Measurements from ENCODE around the gene ZNF804A.

Gene ZNF804A

GRCh38 chr2:184610891-184611290 is 12.6 kb downstream of the ZNF804A start:
- no peak for DNase-seq (ENCODE audit: low spot score)

DNA sequence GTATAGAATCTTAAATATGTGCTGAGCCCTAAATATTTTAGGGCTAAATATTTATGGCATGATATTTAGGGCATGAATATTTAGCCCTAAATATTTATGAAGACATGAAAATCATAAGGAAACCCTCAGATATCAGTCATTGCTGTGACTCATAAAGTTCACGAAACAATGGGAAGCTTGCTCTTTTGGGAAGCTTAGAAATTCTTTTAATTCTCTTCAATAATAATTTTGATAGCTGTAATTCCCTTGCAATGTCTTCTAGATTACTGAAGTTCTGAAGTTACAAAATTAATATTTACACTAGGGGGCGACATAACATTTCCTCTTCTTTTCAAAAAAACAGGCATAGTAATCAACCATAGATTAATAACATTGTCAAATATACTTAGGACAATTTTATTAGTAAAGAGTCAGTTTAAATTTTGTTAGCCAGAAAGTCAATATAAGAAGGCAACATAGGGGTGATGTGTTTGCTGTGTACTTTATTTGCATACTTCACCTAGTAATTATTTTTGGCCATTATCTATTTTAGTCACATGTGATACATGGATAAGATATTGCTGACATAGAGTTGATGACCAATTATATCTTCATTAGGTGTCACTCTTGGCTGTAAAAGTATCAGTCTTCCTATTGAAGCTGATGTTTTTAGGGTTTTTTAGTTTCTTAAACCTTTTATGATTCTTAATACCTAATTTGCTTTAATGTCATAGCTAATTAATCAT is 13.2 kb downstream of the ZNF804A start:
- DNase-seq (ENCODE audit: low spot score): no peak

DNA sequence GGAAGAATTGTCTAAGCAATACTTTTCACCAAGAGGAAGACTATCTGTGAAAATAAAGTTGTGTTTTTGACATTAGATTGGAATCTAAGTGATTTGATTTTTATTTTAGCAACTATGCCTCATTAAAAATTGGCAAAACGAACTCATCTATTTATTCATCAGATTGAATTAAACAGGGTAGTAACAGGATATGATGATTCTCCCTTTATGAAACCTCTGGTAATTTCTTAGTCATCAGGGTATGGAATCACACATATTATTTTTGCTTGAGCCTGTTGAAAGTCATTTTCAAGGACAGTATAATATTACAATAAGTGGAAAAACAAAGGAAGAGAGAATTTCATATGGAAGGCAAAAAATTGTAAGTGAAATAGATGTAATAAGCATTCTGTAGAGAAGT is 22.0 kb downstream of the ZNF804A start:
- DNase-seq (ENCODE audit: low spot score): no peak

DNA sequence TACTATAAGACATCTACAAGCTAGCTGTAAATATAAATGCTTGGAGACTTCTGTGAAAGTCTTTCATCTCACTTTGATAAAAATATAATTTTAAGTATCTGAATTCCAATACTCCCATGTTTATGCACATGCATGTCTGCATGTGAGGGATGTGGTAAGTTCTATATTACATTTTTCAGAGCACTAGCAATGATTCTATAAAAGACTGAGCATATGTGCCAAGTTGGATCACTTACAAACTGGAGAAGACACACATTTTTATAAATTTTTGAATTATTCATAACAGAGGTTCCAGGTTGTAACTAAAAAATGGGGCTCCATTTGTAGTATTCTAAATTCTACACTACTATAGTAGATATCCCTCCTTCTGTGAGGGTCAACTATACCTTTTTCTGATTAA is 26.0 kb downstream of the ZNF804A start:
- no peak for DNase-seq (ENCODE audit: low spot score)

- no peak for DNase-seq (ENCODE audit: low spot score)
These were observed 29.7 kb downstream of the ZNF804A start for GRCh38 chr2:184628051-184628450.

DNA sequence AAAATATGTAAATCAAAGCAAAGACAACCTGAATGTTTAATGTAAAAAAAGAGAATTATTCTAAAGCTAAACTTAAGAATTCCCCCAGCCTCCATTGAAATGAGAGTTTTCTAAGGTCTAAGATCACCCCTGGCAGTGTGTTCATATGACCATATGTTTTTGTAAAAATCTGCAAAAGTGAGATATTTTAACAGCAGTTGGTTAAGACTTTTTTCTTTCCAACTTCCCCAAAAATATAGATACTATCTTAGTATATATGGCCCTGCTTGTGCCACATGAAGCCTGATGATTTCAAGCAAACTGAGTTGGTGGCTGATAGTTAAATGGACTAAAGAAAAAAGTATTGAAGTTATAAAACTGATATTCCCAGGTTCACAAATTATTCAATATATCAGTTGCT is 35.4 kb downstream of the ZNF804A start:
- no peak for DNase-seq (ENCODE audit: low spot score)

GRCh38 chr2:184637781-184638180 is 39.5 kb downstream of the ZNF804A start:
- no peak for DNase-seq (ENCODE audit: low spot score)

GRCh38 chr2:184644685-184645084 is 46.4 kb downstream of the ZNF804A start:
- no peak for DNase-seq (ENCODE audit: low spot score)

GRCh38 chr2:184646177-184646576 is 47.8 kb downstream of the ZNF804A start:
- DNase-seq (ENCODE audit: low spot score): no peak

- DNase-seq (ENCODE audit: low spot score): no peak
These were observed 48.3 kb downstream of the ZNF804A start for GRCh38 chr2:184646593-184646992.

DNA sequence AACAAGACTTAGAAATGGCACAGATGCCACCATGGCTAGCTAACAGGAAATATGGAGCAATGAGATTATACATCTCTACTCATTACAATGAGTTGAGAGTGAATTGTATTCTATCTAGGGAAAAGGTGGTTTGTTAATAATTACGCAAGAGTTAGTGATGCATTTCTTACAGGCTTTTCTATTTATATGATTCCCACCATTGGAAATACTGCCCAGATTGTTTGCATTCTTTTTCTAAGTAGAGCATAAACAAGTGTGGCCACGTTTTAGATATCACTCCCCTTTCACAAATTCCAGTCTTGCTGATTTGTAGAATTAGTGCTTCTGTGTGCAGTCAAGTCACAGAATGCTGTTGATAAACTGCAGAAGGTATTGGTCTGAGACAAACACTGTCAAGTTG is 56.6 kb downstream of the ZNF804A start:
- DNase-seq (ENCODE audit: low spot score): no peak

DNA sequence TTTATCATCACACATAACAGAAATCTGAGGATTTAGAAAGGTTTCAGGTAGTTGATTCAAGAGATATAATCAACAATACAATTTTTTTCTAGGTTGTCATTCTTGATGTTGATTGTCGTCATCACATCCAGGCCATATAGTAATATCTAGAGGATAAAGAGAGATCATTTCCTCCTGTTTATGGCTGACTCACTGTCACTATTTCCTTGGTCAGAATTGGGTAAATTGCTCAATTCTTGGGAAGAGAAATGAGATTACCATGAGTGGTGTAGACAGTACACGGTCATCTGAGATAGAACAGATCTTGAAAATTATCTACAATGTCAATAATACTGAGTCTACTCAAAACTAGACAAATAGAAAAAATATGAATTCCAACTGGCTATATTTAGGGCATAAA is 78.8 kb downstream of the ZNF804A start:
- no peak for DNase-seq (ENCODE audit: low spot score)

DNA sequence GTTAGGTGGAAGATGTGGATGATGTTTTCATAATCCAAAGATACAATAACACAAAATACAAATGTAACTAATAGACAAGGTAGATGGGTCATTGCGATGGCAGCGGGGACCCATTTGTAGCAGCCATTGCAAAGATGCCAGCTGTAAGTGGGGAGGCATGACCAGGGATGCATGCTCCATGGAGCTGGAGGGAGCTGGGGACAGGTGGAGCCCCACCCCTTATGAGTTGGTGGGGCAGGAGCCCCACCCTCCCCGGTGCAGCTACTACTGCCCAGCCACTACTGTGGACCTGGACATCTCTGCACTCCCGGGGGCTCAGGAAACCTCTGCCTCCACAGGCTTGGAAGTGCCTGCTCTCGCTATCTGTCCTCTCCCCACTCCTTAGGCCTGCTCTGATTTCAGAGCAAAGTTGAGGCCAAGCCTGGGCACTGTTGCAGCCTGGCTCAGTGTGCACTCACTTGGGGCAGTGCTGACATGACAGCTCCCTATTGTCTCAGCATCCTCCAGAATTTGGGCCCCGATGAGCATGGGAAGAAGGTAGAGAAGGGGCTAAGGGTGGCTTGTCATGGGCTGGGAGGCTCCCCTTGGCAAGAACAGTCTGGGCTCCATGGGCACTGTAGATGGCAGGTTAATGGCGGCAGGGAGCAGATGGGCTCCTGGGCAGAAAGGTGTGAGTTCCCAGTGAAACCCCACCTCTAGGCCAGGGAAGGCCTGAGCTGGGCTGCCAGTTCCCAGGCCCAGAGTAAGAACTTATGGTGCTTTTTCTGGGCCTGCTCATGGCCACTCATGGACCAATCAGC is 81.1 kb downstream of the ZNF804A start:
- DNase-seq (ENCODE audit: low spot score): no peak

DNA sequence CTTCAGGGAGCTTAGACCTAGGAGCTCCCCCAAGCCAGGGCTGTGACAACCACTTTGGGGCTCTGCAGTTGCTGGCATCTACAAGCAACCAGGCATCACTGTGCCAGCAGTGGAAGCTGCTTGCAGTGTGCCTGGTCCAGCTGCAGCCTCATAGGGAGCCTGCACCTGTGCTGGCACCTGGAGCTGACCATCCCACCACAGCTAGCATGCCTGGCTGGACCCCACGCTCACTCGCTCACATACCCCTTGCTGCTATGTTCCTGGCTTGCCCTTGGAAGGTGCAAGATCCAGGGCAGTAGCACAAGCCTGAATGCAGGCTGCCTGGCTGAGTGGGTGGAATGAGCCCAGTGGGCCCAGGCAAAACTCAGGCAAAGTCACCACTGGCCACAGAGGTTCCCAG is 82.5 kb downstream of the ZNF804A start:
- DNase-seq (ENCODE audit: low spot score): no peak

- DNase-seq (ENCODE audit: low spot score): no peak
These were observed 83.5 kb downstream of the ZNF804A start for GRCh38 chr2:184681642-184682321.

GRCh38 chr2:184683911-184684310 is 85.6 kb downstream of the ZNF804A start:
- DNase-seq (ENCODE audit: low spot score): no peak

GRCh38 chr2:184685999-184686841 is 87.9 kb downstream of the ZNF804A start:
- no peak for DNase-seq (ENCODE audit: low spot score)

DNA sequence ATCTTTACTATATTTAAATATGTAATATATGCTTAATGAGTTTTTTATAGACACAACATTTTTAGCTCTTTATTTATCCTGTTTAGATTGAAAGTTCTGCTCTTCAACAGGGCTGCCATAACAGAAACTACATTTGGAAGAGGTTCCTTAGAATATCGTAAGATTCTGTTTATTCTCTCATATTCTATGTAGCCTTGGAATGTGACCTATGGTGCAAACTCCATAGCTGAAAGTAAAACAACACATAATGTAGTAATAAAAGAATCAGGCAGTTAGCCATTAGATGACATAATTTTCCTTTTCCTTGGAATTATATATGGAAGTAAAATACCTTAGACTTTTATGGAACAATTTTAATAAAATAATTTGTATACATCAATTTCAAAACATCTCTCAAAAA is 91.3 kb downstream of the ZNF804A start:
- no peak for DNase-seq (ENCODE audit: low spot score)

- DNase-seq (ENCODE audit: low spot score): no peak
These were observed 93.9 kb downstream of the ZNF804A start for GRCh38 chr2:184692141-184692734.

DNA sequence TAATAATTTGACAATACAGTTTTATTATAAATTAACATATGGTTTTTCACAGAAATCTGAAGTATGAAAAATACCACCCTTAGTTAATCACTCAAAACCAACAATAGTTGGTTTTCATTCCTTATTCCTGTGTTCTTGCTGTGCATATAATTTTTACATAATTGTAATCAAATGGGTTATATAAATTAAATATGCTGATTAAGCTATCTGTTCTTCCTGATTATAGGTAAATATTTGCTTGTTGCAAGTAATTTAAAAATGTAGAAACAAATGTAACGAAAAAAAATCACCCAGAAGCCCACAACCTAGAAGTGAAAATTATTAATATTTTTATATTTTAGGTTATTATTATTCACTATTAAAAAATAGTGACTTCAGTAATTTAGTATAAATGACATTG is 98.3 kb downstream of the ZNF804A start:
- no peak for DNase-seq (ENCODE audit: low spot score)

DNA sequence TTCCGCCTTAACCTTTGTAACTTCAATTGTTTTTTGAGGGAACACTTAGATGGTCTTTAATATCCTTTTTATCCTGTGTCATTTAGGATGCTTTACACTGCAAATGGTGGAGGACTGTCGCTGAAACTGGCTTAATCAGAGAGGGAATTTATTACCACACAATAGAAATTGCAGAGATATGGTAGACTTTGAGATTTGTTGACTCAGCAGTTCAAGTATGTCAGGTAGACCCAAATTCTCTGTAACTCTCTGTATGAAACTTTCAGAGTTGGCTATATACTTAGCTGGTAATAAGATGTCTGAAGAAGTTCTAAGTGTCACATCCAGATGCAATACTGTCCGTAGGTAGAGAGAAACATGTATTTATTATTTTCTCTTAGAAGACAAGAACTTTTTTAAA is 100.1 kb downstream of the ZNF804A start:
- DNase-seq (ENCODE audit: low spot score): no peak

GRCh38 chr2:184721881-184722280 is 123.6 kb downstream of the ZNF804A start:
- DNase-seq (ENCODE audit: low spot score): no peak
